HepG2 (cell line): Measurements from ENCODE around the gene VILL.

Source experiments
- GATAD1 ChIP-seq: IDR thresholded peaks from 2 replicates; pipeline ENCODE4 v1.6.1; 2016; ENCODE audit warnings: missing genetic modification reagents, missing compliant biosample characterization
- KLF13 ChIP-seq: sonication (generic); formaldehyde crosslinking; IDR thresholded peaks from 2 replicates; pipeline ENCODE4 v1.4.0; 2020; ENCODE audit warnings: mild to moderate bottlenecking, missing genetic modification reagents
- MAX ChIP-seq: IDR thresholded peaks from 2 replicates; pipeline ENCODE4 v1.6.1; 2012; ENCODE audit warnings: inconsistent platforms
- POLR2A ChIP-seq, 2 experiments: IDR thresholded peaks; 2 replicates each; pipeline ENCODE4 v1.6.1; 2011; ENCODE audit warnings: low read depth in 2 of 2, low read length in 2 of 2, mild to moderate bottlenecking in 1 of 2, moderate library complexity in 1 of 2; ENCODE audit not compliant: insufficient read depth in 1 of 2
- RCOR2 ChIP-seq: IDR thresholded peaks from 2 replicates; pipeline ENCODE4 v1.6.1; 2016; ENCODE audit warnings: missing biosample characterization, missing genetic modification reagents
- ZNF20 ChIP-seq: sonication (generic); formaldehyde crosslinking; IDR thresholded peaks from 2 replicates; pipeline ENCODE4 v1.4.0; 2020; ENCODE audit warnings: mild to moderate bottlenecking, moderate library complexity, missing genetic modification reagents
- ZNF263 ChIP-seq: sonication (generic); formaldehyde crosslinking; IDR thresholded peaks from 2 replicates; pipeline ENCODE4 v1.4.0; 2020; ENCODE audit warnings: missing genetic modification reagents
- ZSCAN12 ChIP-seq: sonication (generic); formaldehyde crosslinking; IDR thresholded peaks from 2 replicates; pipeline ENCODE4 v1.9.0; 2021; ENCODE audit warnings: mild to moderate bottlenecking, missing genetic modification reagents

GRCh38 chr3:38001456-38002081 is 11.0 kb downstream of the VILL start:
- no peak for TF ChIP-seq ZNF20 (CRISPR knock-in tag)
- no peak for TF ChIP-seq RCOR2 (CRISPR knock-in tag)
- TF ChIP-seq POLR2A (IDR thresholded peaks at IDR 0.05; ENCODE audit: insufficient read depth in 1 of 2, low read depth in 2 of 2, low read length in 2 of 2): no peak
- no peak for TF ChIP-seq KLF13 (CRISPR knock-in tag)
- no peak for TF ChIP-seq ZSCAN12 (CRISPR knock-in tag)
- TF ChIP-seq MAX: no peak
- no peak for TF ChIP-seq ZNF263 (CRISPR knock-in tag)
- no peak for TF ChIP-seq GATAD1
